A172 (cell line): ENCODE data around the gene SHISA7. TPM values are rescaled to one million over a fixed set of nuclear protein-coding genes. Genes with fewer than 3 reads are reported as not detected.
A peak's percentile ranks its signal among the peaks of the same experiment; 100 is the strongest.

ENCODE experiments used
- DNase-seq: peaks from one replicate; pipeline ENCODE4 v3.0.0-alpha.2; 2015; ENCODE audit warnings: low spot score
- total RNA-seq: library from RNA; depleted of rRNA; stranded (reverse); fragments of >200 nt; shearing (Covaris generic); gene quantifications from 2 replicates; pipeline ENCODE4 v1.2.3, GENCODE V29; 2014; rRNA removed

Gene SHISA7
- total RNA-seq, 1 experiment from 2014 or later, result not detected

DNA sequence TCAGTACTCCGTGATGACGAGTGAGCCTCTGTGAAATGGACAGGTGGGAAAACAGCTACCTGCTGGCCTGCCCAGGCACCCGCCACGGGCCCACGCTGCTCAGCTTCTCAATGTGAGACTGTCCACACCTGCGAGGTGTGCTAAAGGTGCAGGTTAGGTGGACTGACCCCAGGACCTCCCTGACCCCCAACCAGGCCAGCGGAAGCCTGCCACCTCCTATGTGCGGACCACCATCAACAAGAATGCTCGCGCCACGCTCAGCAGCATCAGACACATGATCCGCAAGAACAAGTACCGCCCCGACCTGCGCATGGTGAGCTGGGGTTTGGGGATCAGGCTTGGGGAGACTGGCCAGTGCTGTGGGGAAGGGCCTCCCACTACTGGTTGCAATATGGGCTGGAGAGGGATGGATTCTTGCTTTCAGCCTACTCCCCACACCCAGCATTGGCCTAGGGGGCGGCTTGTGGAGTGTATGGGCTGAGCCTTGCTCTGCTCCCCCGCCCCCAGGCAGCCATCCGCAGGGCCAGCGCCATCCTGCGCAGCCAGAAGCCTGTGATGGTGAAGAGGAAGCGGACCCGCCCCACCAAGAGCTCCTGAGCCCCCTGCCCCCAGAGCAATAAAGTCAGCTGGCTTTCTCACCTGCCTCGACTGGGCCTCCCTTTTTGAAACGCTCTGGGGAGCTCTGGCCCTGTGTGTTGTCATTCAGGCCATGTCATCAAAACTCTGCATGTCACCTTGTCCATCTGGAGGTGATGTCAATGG, 55.2 kb downstream of the SHISA7 start:
- DNase-seq, result no peak

DNA sequence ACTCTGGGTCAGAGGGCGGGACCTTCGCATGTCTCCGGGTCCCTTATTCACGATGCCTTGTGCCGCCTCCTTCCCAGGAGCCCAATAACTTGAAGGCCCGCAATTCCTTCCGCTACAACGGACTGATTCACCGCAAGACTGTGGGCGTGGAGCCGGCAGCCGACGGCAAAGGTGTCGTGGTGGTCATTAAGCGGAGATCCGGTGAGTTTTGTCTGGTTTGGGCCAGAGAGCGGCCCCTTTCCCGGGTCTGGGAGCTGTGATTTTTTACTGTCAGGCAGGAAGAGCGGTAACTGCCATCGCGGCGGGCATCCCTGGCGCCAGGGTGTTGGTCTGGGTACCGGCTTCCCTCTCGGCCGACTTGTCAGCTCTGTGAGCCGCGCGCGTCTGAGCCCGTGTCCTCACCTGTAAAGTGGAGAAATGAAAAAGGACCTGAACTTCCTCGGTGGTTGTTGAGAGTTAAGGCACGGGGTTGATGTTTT, 56.6 kb downstream of the SHISA7 start:
- no peak for DNase-seq

DNA sequence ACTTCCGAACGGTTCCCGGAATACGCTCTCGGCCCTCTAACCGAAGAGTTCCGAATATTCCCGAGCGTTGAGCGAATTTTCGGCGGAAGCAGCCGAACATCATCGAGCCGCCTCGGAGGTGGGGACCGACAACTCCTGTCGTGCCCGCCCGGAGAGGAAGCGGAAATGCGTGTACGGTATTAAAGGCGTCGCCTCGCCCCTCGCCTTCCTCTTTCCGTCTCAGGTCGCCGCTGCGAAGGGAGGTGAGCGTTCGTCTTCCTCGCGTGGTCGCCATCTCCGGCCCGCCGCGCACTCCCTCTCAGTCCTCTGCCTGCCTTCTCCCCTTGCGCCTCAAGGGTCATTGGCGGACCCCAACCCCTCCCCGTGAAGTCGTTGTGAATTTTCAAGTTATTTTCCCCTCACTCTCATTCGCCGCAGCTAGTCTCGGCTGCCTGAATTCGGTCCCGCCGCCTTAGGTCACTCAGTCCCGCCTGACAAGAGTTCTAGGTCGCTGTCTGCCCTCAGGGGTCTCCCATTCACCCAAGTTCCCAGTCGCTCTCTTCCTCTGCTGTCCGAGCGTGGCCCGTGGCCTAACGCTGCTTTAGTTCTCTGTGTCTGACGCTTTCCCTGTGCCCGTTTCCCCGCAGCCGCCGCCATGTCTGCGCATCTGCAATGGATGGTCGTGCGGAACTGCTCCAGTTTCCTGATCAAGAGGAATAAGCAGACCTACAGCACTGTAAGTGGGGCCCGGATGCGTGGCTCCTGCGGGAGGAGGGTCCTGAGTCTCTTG, 57.2 kb downstream of the SHISA7 start, which contains the start of gene RPL28:
Gene RPL28, plus strand, starts transcription at position 209 of the 769 bp plus-strand sequence. Its CDS starts 426 bp downstream, at position 635.
- peak; percentile 99 for DNase-seq

DNA sequence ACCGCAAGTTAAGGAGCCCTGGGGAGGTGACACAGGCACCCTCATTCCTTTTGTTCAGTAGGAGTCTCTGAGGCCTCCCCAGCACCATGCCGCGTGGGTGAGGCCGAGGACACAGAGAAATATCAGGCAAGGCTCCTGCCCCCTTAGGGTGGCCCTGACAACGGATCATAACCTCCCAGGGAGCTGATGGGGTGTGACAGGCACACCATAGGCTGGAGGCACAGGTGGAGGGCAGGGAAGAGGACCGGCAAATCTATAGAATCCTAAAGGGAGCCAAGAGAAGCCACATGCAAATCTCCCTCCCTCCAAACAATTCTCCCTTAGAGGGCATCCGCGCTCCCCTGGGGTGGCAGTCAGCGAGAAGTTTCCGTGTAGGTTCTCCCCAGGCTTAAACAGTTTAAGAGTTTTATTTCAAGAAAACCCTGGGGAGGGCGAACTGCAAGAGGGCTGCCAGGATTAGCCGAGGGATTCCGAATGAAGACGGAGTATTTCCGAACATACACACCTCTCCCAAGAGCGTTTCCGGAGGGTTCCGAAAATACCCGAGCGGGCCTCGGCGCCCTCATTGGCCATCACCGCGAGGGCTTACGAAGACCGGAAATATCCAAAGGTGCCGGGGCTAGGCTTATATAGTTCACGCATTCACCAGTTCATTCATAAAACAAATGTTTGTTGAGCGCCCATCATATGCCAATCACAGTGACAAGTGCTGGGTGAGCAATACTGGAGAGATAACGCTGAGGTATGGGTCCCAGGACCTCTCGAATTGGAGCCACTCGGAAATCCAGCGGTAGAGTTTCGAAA, 58.0 kb downstream of the SHISA7 start:
- DNase-seq, result peak; percentile 98

DNA sequence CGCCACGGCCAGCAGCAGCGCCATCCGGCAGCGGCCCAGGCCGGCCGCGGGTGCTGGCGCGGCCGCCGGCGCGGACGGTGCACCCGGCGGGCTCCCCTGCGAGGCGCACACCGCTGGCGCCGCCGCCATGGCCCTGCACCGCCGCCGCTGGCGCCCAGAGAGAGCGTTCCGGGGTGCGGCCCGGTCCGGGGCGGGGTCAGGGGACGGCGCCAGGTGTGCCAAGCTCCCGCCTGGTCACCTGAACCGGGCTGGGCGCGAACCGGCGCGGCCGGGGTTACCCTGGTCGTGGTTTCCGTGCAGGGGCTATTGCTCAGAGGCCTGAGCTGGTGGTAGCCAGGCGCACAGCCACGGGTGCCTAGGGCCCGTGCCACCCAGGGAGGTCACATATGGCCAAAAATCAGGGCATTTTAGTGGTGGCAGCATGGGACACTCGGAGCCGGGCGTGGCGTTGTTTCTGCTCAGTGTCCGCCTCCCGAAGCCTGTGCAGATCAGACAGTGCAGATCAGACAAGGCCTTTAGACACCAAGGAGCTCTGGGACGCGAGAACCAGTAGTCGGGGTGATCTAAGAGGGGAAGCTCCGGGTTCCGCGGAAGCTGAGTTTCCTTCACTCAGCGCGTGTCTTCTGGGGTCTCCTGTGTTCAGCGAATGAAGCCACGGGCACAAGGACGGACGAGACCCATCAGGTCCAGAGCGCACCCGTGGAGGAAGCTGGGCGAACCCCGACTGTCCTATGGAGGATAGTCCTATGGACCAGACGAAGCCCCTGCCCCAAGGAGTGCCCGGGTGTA, 58.8 kb downstream of the SHISA7 start, which contains the start of gene TMEM238:
Gene TMEM238, minus strand, starts transcription at position 162 of the 789 bp plus-strand sequence. Its CDS starts 33 bp downstream, at position 129.
- no peak for DNase-seq

DNA sequence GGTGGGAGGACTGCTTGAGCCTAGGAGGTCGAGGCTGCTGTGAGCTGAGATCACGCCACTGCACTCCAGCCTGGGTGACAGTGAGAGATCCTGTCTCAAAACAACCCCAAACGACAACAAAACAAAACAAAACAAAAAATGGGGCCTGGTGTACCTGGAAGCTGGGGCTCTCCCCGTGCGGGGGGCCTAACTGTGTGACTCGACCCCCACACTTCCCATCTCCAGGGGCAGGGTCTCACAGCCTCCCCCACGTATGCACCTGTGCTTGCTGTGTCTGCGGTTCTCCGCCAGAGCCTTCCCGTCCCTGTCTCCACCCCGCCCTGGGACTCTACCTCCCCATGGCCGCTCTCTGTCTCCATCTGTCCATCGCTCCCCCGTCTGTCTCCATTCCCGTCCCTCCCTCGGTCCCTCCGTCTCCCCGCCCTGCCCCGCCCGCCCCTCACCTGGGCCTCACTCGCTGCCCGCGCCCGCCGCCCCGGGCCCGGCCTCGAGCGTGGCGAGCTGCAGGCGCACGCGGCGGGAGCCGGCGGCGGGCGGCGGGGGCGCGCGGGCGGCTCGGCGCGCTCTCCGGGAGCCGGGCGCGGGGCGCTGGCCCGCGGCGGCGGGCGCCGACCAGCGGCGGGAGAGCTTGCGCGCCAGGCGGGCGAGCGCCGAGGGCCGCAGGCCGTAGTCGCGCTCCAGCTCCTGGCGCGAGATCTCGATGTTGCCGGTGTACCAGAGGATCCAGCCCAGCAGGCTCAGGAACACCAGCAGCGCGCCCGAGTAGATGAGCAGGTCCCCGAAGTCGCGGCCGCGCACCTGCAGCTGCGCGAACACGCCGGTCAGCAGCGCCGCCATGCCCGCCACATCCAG, 59.6 kb downstream of the SHISA7 start:
- DNase-seq, result no peak

DNA sequence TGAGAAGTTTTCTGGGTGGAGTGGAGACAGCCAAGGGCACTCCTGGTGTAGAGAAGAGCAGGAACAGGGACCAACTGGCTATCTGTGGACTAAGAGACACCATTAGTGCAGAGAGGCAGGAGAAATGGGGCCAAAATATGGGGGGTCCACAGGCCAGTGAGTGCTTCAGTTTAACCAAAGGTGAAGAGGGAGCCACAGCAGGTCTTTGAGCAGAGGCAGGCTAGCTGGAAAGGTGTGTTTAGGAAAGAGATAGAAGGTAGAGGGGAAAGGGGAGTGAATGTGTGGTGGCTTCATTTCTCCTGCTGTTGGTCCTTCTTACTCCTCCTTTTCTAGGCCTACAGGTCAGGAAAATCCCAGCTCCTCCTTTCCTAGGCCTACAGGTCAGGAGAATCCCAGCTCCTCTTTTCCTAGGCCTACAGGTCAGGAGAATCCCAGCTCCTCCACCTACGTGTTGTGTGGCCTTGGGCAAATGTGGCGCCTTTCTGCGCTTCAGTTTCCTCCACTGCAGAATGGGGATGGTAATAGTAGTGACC, 60.5 kb downstream of the SHISA7 start:
- no peak for DNase-seq

DNA sequence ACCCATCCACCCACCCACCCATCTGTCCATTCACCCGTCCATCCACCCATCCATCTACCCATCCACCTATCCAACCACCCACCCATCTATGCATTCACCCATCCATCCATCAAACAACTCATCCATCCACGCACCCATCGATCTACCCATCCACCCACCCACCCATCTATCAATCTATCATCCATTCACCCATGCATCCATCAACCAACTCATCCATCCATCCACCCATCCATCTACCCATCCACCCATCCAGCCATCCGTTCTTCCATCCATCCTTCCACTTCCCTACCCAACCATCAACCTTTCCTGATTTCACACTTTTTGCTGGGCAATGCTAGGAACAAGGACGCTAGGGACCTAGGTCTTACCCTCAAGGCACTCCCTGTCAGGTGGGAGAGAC, 61.1 kb downstream of the SHISA7 start:
- DNase-seq, result no peak

DNA sequence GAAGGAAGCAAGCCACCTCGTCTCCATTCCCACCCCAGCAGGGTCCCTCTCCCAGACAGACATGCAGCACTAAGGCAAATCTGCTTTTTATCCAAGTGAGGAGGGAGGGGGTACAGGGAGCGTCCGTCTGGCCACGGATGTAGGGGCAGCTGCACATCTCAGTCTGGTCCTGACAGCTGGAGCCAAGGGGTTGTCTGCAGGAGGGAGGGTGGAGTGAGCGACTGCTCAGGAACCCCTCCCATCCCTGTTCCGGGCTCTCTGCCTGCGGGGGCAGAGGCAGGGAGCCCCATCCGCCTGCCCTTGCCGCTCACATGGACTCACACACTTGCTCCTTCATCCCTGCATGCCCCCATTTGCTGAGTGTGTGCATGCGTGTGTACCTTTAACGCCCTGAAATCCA, 63.9 kb downstream of the SHISA7 start:
- no peak for DNase-seq

Other genes starting within 250 kb of the SHISA7 start
- 12.3 and 18.4 TPM in 2 replicates for gene PTPRH, start 233.8 kb downstream of the SHISA7 start, total RNA-seq
- gene TMEM86B, start 214.5 kb downstream of the SHISA7 start, total RNA-seq, result 1.6 and 3.4 TPM in 2 replicates
- gene PPP6R1, start 184.3 kb downstream of the SHISA7 start, total RNA-seq, result 73.6 and 80.1 TPM in 2 replicates
- 88.0 and 108 TPM in 2 replicates for gene HSPBP1, start 163.2 kb downstream of the SHISA7 start, total RNA-seq
- 11.6 and 12.8 TPM in 2 replicates for gene BRSK1, start 159.3 kb downstream of the SHISA7 start, total RNA-seq
- gene TMEM150B, start 118.0 kb downstream of the SHISA7 start, total RNA-seq, result not detected in 2 replicates
- gene KMT5C, start 103.4 kb downstream of the SHISA7 start, total RNA-seq, result 19.1 and 19.8 TPM in 2 replicates
- gene COX6B2, start 88.6 kb downstream of the SHISA7 start, total RNA-seq, result 0.28 TPM in 1 of 2 replicates, not detected in the other
- not detected in 2 replicates for gene GARIN5B, start 80.0 kb downstream of the SHISA7 start, total RNA-seq
- 8.4 and 9.4 TPM in 2 replicates for gene IL11, start 72.8 kb downstream of the SHISA7 start, total RNA-seq
- gene TMEM190, start 66.5 kb downstream of the SHISA7 start, total RNA-seq, result not detected in 2 replicates
- 1.2 TPM in 1 of 2 replicates, not detected in the other for gene TMEM238, start 59.0 kb downstream of the SHISA7 start, total RNA-seq
- 453 and 647 TPM in 2 replicates for gene RPL28, start 57.4 kb downstream of the SHISA7 start, total RNA-seq
- gene UBE2S, start 35.5 kb downstream of the SHISA7 start, total RNA-seq, result 272 and 464 TPM in 2 replicates
- 114 and 139 TPM in 2 replicates for gene ISOC2, start 18.3 kb upstream of the SHISA7 start, total RNA-seq
- gene C19orf85, start 21.5 kb upstream of the SHISA7 start, total RNA-seq, result 0.07 TPM in 1 of 2 replicates, not detected in the other
- 4.1 and 4.8 TPM in 2 replicates for gene ZNF628, start 33.3 kb upstream of the SHISA7 start, total RNA-seq
- 56.2 and 65.7 TPM in 2 replicates for gene NAT14, start 41.9 kb upstream of the SHISA7 start, total RNA-seq
- 1.1 and 1.2 TPM in 2 replicates for gene SSC5D, start 45.1 kb upstream of the SHISA7 start, total RNA-seq
- 0.38 TPM in 1 of 2 replicates, not detected in the other for gene SBK2, start 93.8 kb upstream of the SHISA7 start, total RNA-seq
- 0.19 and 0.81 TPM in 2 replicates for gene SBK3, start 102.2 kb upstream of the SHISA7 start, total RNA-seq
- gene ZNF579, start 137.5 kb upstream of the SHISA7 start, total RNA-seq, result 7.9 and 16.6 TPM in 2 replicates
- gene FIZ1, start 156.2 kb upstream of the SHISA7 start, total RNA-seq, result 11.5 and 11.7 TPM in 2 replicates
- gene ZNF524, start 157.0 kb upstream of the SHISA7 start, total RNA-seq, result 20.0 and 23.7 TPM in 2 replicates
- 0.81 and 1.4 TPM in 2 replicates for gene ZNF865, start 162.3 kb upstream of the SHISA7 start, total RNA-seq
- gene ZNF784, start 181.3 kb upstream of the SHISA7 start, total RNA-seq, result 0.62 and 6.5 TPM in 2 replicates
- 13.0 and 21.6 TPM in 2 replicates for gene ZNF580, start 197.7 kb upstream of the SHISA7 start, total RNA-seq
- gene ZNF581, start 200.3 kb upstream of the SHISA7 start, total RNA-seq, result 7.3 and 20.2 TPM in 2 replicates
- gene CCDC106, start 204.9 kb upstream of the SHISA7 start, total RNA-seq, result 2.6 and 6.0 TPM in 2 replicates
- gene U2AF2, start 211.7 kb upstream of the SHISA7 start, total RNA-seq, result 143 and 169 TPM in 2 replicates
- gene EPN1, start 231.9 kb upstream of the SHISA7 start, total RNA-seq, result 135 and 138 TPM in 2 replicates